Endothelial cell of umbilical vein (primary cell): ENCODE measurements around the gene HPGD. TPM values are rescaled to one million over a fixed set of nuclear protein-coding genes. Genes with fewer than 3 reads are reported as not detected.

ENCODE experiments used
- BruUV-seq: library from RNA; stranded (reverse); fragments of 400-500 nt; replicated peaks from 2 replicates; lab custom pipeline; 2021; lab: Mats Ljungman, UMichigan
- CTCF ChIA-PET: fragments of 300-600, 350-600 bp; sonication (Branson Sonifier 250); formaldehyde crosslinking; loops from one replicate; lab custom pipeline; 2021; ENCODE audit warnings: antibody characterized with exemption, inconsistent platforms; lab: Charles Lee
- POLR2A ChIA-PET: fragments of 300-600, 350-600 bp; sonication (Branson Sonifier 250); formaldehyde crosslinking; loops from one replicate; lab custom pipeline; 2021; ENCODE audit warnings: antibody characterized with exemption, inconsistent platforms; lab: Charles Lee
- DNase-seq: peaks from one replicate; pipeline ENCODE4 v3.0.0-alpha.2; 2011; ENCODE audit warnings: low read depth, low spot score
- FAIRE-seq: peaks from 2 replicates; lab custom pipeline; 2011; peaks lifted over from hg19 to GRCh38; lab: Jason Lieb, UNC
- H2AFZ ChIP-seq: 2 replicates; pipeline ENCODE4 v1.6.0; 2012; ENCODE audit warnings: low read depth, low read length, control low read depth, inconsistent platforms
- H3K27ac ChIP-seq: 2 replicates; pipeline ENCODE4 v1.5.1; 2011; ENCODE audit warnings: low read depth, mild to moderate bottlenecking, control low read depth, low read length, moderate library complexity; ENCODE audit not compliant: insufficient read depth
- H3K27me3 ChIP-seq, 2 experiments: 2 replicates each; pipeline versions ENCODE4 v1.6.0 to v1.6.1; 2011; ENCODE audit warnings: low read length in 2 of 2, mixed read lengths in 1 of 2; ENCODE audit not compliant: control insufficient read depth in 2 of 2, insufficient read depth in 2 of 2
- H3K36me3 ChIP-seq, 2 experiments: 2 replicates in 1 of 2; 3 replicates in 1 of 2; pipeline ENCODE4 v1.5.1; 2011; ENCODE audit warnings: low read length in 2 of 2, mild to moderate bottlenecking in 1 of 2, moderate library complexity in 1 of 2; ENCODE audit not compliant: control insufficient read depth in 2 of 2, insufficient read depth in 2 of 2; ENCODE audit errors: extremely low read depth in 1 of 2
- H3K4me1 ChIP-seq: 3 replicates; pipeline ENCODE4 v1.5.1; 2011; ENCODE audit warnings: mild to moderate bottlenecking, low read length; ENCODE audit not compliant: control insufficient read depth, insufficient read depth; ENCODE audit errors: extremely low read depth
- H3K4me2 ChIP-seq: 2 replicates; pipeline ENCODE4 v1.6.1; 2011; ENCODE audit warnings: low read length, control low read depth, mixed read lengths; ENCODE audit not compliant: insufficient read depth
- H3K4me3 ChIP-seq, 3 experiments: fragments of 200-600 bp in 1 of 3; sonication (generic), shearing (Covaris generic) in 1 of 3; replicated peaks in 1 of 3; 2 replicates each; pipeline ENCODE4 v1.5.1; 2011 to 2016; ENCODE audit warnings: control low read depth in 3 of 3, low read length in 3 of 3, mild to moderate bottlenecking in 2 of 3, inconsistent platforms in 1 of 3, low read depth in 1 of 3, moderate library complexity in 1 of 3; ENCODE audit not compliant: insufficient read depth in 1 of 3
- H3K79me2 ChIP-seq: 2 replicates; pipeline ENCODE4 v1.6.0; 2012; ENCODE audit warnings: low read length, inconsistent platforms; ENCODE audit not compliant: control insufficient read depth, insufficient read depth
- H3K9ac ChIP-seq: replicated peaks from 2 replicates; pipeline ENCODE3; 2011; ENCODE audit warnings: low read length, control low read depth; ENCODE audit not compliant: insufficient read depth; ENCODE audit errors: extremely low read depth
- H3K9me1 ChIP-seq: replicated peaks from 3 replicates; pipeline ENCODE4 v1.6.0; 2011; ENCODE audit warnings: mild to moderate bottlenecking, low read length; ENCODE audit not compliant: control insufficient read depth, insufficient read depth; ENCODE audit errors: extremely low read depth
- H3K9me3 ChIP-seq: replicated peaks from 2 replicates; pipeline ENCODE4 v1.5.1; 2012; ENCODE audit warnings: low read length, inconsistent platforms; ENCODE audit not compliant: control insufficient read depth, insufficient read depth
- H4K20me1 ChIP-seq: replicated peaks from 2 replicates; pipeline ENCODE3; 2011; ENCODE audit warnings: mild to moderate bottlenecking, low read length; ENCODE audit not compliant: control insufficient read depth, insufficient read depth; ENCODE audit errors: extremely low read depth
- EZH2 ChIP-seq: IDR thresholded peaks from 2 replicates; pipeline ENCODE4 v1.6.1; 2012; ENCODE audit warnings: borderline replicate concordance, low read depth, mild to moderate bottlenecking, moderate library complexity, low read length, inconsistent platforms; ENCODE audit not compliant: severe bottlenecking
- FOS ChIP-seq: IDR thresholded peaks from 2 replicates; pipeline ENCODE4 v1.6.1; 2011; ENCODE audit warnings: mild to moderate bottlenecking, low read length, moderate library complexity, borderline replicate concordance; ENCODE audit not compliant: insufficient read depth
- dilution Hi-C: fragments of 300-500 bp; cut with MboI; formaldehyde crosslinking; loops from one replicate; pipeline ENCODE4 v1.15.0; 2019; ENCODE audit warnings: low sequenced_read_pairs; ENCODE audit not compliant: extremely low pct_ligation_motif_present
- intact Hi-C: fragments of 100-400 bp; cut with micrococcal nuclease; formaldehyde crosslinking; loops from one replicate; pipeline ENCODE4 v1.10.0; 2022
- polyA plus RNA-seq, 4 experiments: library from polyadenylated mRNA; depleted of rRNA in 3 of 4; stranded (reverse) in 3 of 4; unstranded in 1 of 4; fragments of >200 nt; gene quantifications; 2 replicates each; pipeline versions ENCODE4 v1.2.1 to v1.2.3, GENCODE V29; 2011 to 2012; ENCODE audit warnings: missing spikeins in 1 of 4
- total RNA-seq: library from RNA; stranded (reverse); gene quantifications from 2 replicates; pipeline ENCODE4 v1.2.3, GENCODE V29; 2021

Gene HPGD
- total and polyA plus RNA-seq, 2 donors (not counting 3 experiments of a cell fraction or from before 2014, with no cell fraction given): not detected

DNA sequence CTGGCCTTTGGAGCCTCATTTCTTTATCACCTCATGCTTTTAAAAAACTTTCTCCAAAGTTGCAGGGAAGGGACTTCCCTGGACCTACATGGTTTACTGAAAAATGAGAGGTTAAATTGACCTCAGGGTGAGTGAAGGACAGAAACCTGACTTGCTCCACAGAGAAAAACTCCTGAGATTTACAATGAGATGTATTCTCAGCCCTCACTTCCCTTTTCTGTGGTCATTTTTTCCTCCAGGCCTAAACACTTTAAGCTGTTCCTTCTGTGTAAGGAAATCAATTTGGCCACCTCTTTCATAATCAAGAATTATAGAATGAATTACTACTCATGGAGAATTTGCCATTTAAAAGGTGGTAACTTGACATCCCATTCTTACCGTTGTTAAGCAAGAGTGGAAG, 77.9 kb downstream of the HPGD start:
- no peaks in the 10 kb centered on the region for H3K9me3 ChIP-seq
- dilution Hi-C loops (no loop called here), intact Hi-C loops (no loop called here)
- H3K9me1 ChIP-seq: no peaks in the 10 kb centered on the region
- no peak overlapping the region for H3K27ac ChIP-seq
- no peaks in the 10 kb centered on the region for H3K79me2 ChIP-seq
- H2AFZ ChIP-seq: no peak overlapping the region
- H3K4me2 ChIP-seq: no peak overlapping the region
- DNase-seq: no peak
- ChIA-PET POLR2A (no interaction called here), CTCF (no interaction called here)
- H3K36me3 ChIP-seq: no peaks in the 10 kb centered on the region
- H3K9ac ChIP-seq: no peak overlapping the region
- no TSS peak for BruUV-seq
- H3K27me3 ChIP-seq: no peaks in the 10 kb centered on the region
- TF ChIP-seq FOS (no peak), EZH2 (no peak)
- H4K20me1 ChIP-seq: no peaks in the 10 kb centered on the region
- no peak for FAIRE-seq
- no peaks in the 10 kb centered on the region for H3K4me1 ChIP-seq
- no peak overlapping the region for H3K4me3 ChIP-seq

Other genes with a start within 250 kb of the HPGD start
- 11.9 and 14.5 TPM in 2 replicates for gene FBXO8, start 238.8 kb downstream of the HPGD start, total RNA-seq
- 8.8 and 9.9 TPM in 2 replicates for gene FBXO8, start 238.8 kb downstream of the HPGD start, polyA plus RNA-seq
- gene CEP44, start 238.6 kb downstream of the HPGD start, total RNA-seq: 8.2 and 13.0 TPM in 2 replicates
- 1.7 and 2.0 TPM in 2 replicates for gene CEP44, start 238.6 kb downstream of the HPGD start, polyA plus RNA-seq